Putamen (tissue), 1 donor: ENCODE results near the gene CCDC191.

ENCODE experiments used
- DNase-seq: peaks from one replicate; pipeline ENCODE4 v3.0.0-alpha.2; 2016; ENCODE audit warnings: low spot score

The CCDC191 gene

DNA sequence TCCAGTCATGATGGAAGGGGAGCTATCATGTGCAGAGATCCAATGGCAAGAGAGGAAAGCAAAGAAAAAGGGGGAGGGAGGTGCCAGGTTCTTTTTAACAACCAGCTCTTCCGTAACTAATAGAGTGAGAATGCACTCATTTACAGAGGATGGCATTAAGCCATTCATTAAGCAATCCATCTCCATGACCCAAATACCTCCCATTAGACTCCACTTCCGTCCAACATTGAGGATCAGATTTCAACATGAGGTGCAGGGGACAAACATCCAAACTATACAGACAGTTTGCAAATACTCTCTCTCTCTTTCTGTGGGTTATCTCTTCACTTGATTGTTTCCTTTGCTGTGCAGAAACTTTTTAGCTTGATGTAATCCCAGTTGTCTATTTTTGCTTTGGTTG lies 87.3 kb downstream of the CCDC191 start:
- no peak for DNase-seq

DNA sequence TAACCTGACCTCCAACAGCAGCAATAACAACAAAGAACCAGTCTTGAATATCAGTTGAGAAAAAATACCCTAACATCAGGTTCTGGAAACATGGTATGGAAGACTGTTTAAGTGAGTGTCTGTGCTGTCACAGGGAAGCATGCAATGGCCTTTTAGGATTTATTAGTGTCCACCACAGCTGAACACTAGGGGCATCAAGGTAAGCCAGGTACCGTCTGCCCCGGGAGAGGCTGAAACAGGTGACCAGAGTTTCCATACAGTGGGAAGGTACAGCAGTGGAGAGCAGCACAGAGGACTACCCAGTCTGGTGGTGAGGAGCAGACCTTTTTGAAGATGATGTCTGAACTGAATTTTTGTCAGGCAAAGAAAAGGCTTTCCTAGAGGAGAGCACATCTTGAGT lies 90.2 kb downstream of the CCDC191 start:
- no peak for DNase-seq

GRCh38 chr3:113963879-113964278 lies 92.4 kb downstream of the CCDC191 start:
- DNase-seq, result no peak

- no peak for DNase-seq
Observed at GRCh38 chr3:113954091-113954685, 102.1 kb downstream of the CCDC191 start.

GRCh38 chr3:113953677-113954076 lies 102.6 kb downstream of the CCDC191 start:
- no peak for DNase-seq

DNA sequence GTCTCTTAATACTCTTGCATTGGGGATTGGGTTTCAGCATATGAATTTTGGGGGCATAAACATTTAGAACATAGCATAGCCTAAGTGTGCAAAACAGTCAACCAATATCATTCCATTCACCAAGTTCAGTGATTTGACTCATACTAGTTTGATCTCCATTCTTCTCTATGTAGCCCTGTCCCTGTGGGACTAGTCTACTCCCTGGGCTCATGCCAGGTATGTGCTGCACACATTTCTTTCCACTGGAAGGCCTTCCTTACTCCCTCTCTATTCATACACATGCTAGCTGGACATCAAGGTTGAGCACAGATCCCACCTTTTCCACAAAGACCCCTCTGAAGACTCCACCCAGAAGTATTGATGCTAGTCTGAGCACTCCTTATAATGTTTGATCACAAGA lies 103.4 kb downstream of the CCDC191 start:
- no peak for DNase-seq

- peak; percentile 29 for DNase-seq
Observed at GRCh38 chr3:113948015-113948917, 108.1 kb downstream of the CCDC191 start.

GRCh38 chr3:113947372-113948014 lies 108.8 kb downstream of the CCDC191 start, which contains the start of gene ZDHHC23:
TSS of gene ZDHHC23 (plus strand) at chr3:113948013. CDS start at chr3:113948803, 790 bp downstream.
- peak; percentile 38 for DNase-seq

- DNase-seq, result no peak
Observed at GRCh38 chr3:113946831-113947230, 109.5 kb downstream of the CCDC191 start.

GRCh38 chr3:113927556-113927955 lies 128.8 kb downstream of the CCDC191 start:
- no peak for DNase-seq

DNA sequence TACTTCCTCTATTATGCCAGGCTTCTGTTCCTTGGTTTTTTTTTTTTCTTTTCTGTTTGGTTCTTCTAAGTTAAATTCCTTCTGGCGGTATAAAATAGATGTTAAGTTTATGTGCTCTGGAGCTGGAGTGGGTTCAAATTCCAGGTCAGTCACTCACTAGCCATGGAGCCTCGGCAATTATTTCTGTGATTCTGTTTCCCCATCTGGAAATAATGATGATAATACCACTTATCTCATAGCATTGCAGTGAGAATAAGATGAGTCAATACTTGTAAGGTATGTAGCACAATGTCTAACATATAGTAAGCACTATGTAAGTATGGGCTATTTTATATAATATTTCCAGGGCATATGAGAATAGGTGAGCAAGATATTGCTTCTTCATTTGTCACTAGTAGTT lies 141.7 kb downstream of the CCDC191 start:
- DNase-seq, result no peak
